A673 (cell line): ENCODE data around the gene BARHL1. TPM values are rescaled to one million over a fixed set of nuclear protein-coding genes. Genes with fewer than 3 reads are reported as not detected.

Experiments
- BruUV-seq: library from RNA; stranded (reverse); fragments of 400-500 nt; replicated peaks from 2 replicates; lab custom pipeline; 2021; lab: Mats Ljungman, UMichigan
- CTCF ChIA-PET: fragments of 300-600 bp; sonication (Branson Sonifier 250); formaldehyde crosslinking; loops from one replicate; lab custom pipeline; 2022; ENCODE audit warnings: antibody characterized with exemption; lab: Charles Lee
- POLR2A ChIA-PET: fragments of 300-600 bp; sonication (Branson Sonifier 250); formaldehyde crosslinking; loops from one replicate; lab custom pipeline; 2022; ENCODE audit warnings: antibody characterized with exemption; ENCODE audit not compliant: low non-redundant PET; lab: Charles Lee
- DNase-seq: peaks from one replicate; pipeline ENCODE4 v3.0.0-alpha.2; 2015; ENCODE audit warnings: low spot score
- H3K27ac ChIP-seq: fragments of 200-600 bp; sonication (generic); 2 replicates; pipeline ENCODE4 v1.5.1; 2016; ENCODE audit warnings: mixed run types, low read depth, mild to moderate bottlenecking, mixed read lengths, antibody characterized with exemption, low read length; ENCODE audit not compliant: poor library complexity, severe bottlenecking
- H3K27me3 ChIP-seq: fragments of 200-600 bp; sonication (generic); replicated peaks from 2 replicates; pipeline ENCODE4 v1.6.1; 2017; ENCODE audit warnings: mixed run types, low read depth, mild to moderate bottlenecking, mixed read lengths, antibody characterized with exemption, low read length; ENCODE audit not compliant: insufficient read depth, poor library complexity
- H3K36me3 ChIP-seq: fragments of 200-600 bp; sonication (generic); 2 replicates; pipeline ENCODE4 v1.6.1; 2016; ENCODE audit warnings: mixed run types, mild to moderate bottlenecking, mixed read lengths, antibody characterized with exemption, low read length; ENCODE audit not compliant: insufficient read depth, poor library complexity, severe bottlenecking
- H3K4me1 ChIP-seq: fragments of 200-600 bp; sonication (generic); 2 replicates; pipeline ENCODE4 v1.6.1; 2017; ENCODE audit warnings: mixed run types, mild to moderate bottlenecking, mixed read lengths, antibody characterized with exemption, low read length; ENCODE audit not compliant: insufficient read depth, poor library complexity, severe bottlenecking
- H3K4me3 ChIP-seq: fragments of 200-600 bp; sonication (generic); 2 replicates; pipeline ENCODE4 v1.5.1; 2016; ENCODE audit warnings: low read depth, mixed run types, mild to moderate bottlenecking, mixed read lengths, low read length; ENCODE audit not compliant: poor library complexity, severe bottlenecking
- H3K9me3 ChIP-seq: fragments of 200-600 bp; sonication (generic); 2 replicates; pipeline ENCODE4 v1.6.1; 2016; ENCODE audit warnings: mixed run types, low read depth, mild to moderate bottlenecking, mixed read lengths, antibody characterized with exemption, low read length; ENCODE audit not compliant: poor library complexity, severe bottlenecking
- CTCF ChIP-seq: fragments of 300-800, 200-600 bp; sonication (generic); conservative IDR thresholded peaks from 2 replicates; pipeline ENCODE4 v1.5.1; 2017; ENCODE audit warnings: low read depth, mild to moderate bottlenecking, antibody characterized with exemption, low read length, moderate library complexity, mixed read lengths
- EZH2 ChIP-seq: fragments of 200-600 bp; sonication (generic); IDR thresholded peaks from 2 replicates; pipeline ENCODE4 v1.6.1; 2017; ENCODE audit warnings: borderline replicate concordance, low read depth, mild to moderate bottlenecking, mixed read lengths, antibody characterized with exemption, low read length; ENCODE audit not compliant: poor library complexity, severe bottlenecking
- intact Hi-C: fragments of 100-400 bp; cut with micrococcal nuclease; formaldehyde crosslinking; loops from one replicate; pipeline ENCODE4 v1.10.0; 2022; ENCODE audit not compliant: unreplicated experiment
- total RNA-seq: library from RNA; stranded (reverse); gene quantifications from 2 replicates; pipeline ENCODE4 v1.2.3, GENCODE V29; 2021

BARHL1 gene
- total RNA-seq, 1 experiment from 2014 or later, result not detected

- ChIA-PET CTCF (no interaction called here), POLR2A (no interaction called here)
- Histone ChIP-seq H3K9me3 (no peaks in the 10 kb centered on the region), H3K36me3 (peaks cover 32% of the 10 kb centered on the region), H3K4me3 (no peak overlapping the region), H3K4me1 (no peaks in the 10 kb centered on the region), H3K27me3 (no peaks in the 10 kb centered on the region), H3K27ac (no peak overlapping the region)
- no TSS peak for BruUV-seq
- no peak for DNase-seq
- intact Hi-C loops, result no loop called here
- TF ChIP-seq CTCF (no peak), EZH2 (no peak)
Measured at GRCh38 chr9:132638240-132638639, 55.8 kb downstream of the BARHL1 start.

- Histone ChIP-seq H3K4me3 (no peak overlapping the region), H3K27me3 (no peaks in the 10 kb centered on the region), H3K36me3 (peaks cover 34% of the 10 kb centered on the region), H3K4me1 (no peaks in the 10 kb centered on the region), H3K27ac (no peak overlapping the region), H3K9me3 (no peaks in the 10 kb centered on the region)
- DNase-seq, result no peak
- intact Hi-C loops, result no loop called here
- BruUV-seq, result no TSS peak
- TF ChIP-seq EZH2, result no peak
- no peak for TF ChIP-seq CTCF
- POLR2A ChIA-PET, result no interaction called here
- CTCF ChIA-PET, result interaction anchor here (0.6 kb wide), 1 partner anchor 130 kb away, joined by 3 read pairs; no protein-coding TSS in a partner anchor
Measured at GRCh38 chr9:132639322-132639721, 56.9 kb downstream of the BARHL1 start.

Other genes starting within 250 kb of the BARHL1 start
- 41.4 and 42.5 TPM in 2 replicates for gene SETX, start 227.6 kb upstream of the BARHL1 start, total RNA-seq
- 27.2 and 27.5 TPM in 2 replicates for gene TTF1, start 175.8 kb upstream of the BARHL1 start, total RNA-seq
- gene CFAP77, start 172.4 kb upstream of the BARHL1 start, total RNA-seq, result not detected in 2 replicates
- 28.6 and 34.2 TPM in 2 replicates for gene DDX31, start 87.4 kb downstream of the BARHL1 start, total RNA-seq
- gene GTF3C4, start 87.9 kb downstream of the BARHL1 start, total RNA-seq, result 38.6 and 40.8 TPM in 2 replicates